H1 (cell line): ENCODE data around the gene FGFR2. TPM values are rescaled to one million over a fixed set of nuclear protein-coding genes. Genes with fewer than 3 reads are reported as not detected.

ENCODE experiments used
- CTCF ChIA-PET: fragments of 300-600 bp; sonication (Branson Sonifier 250); formaldehyde crosslinking; loops from one replicate; lab custom pipeline; 2021; ENCODE audit not compliant: partially characterized antibody; lab: Charles Lee
- POLR2A ChIA-PET: fragments of 300-600 bp; sonication (Branson Sonifier 250); formaldehyde crosslinking; loops from one replicate; lab custom pipeline; 2021; ENCODE audit warnings: inconsistent platforms; ENCODE audit not compliant: partially characterized antibody; lab: Charles Lee
- DNase-seq, 2 experiments: peaks; one replicate each; pipeline versions ENCODE4 v3.0.0 to v3.0.0-alpha.2; 2010 to 2022; ENCODE audit warnings: low spot score in 2 of 2, low read depth in 1 of 2, mixed read lengths in 1 of 2
- FAIRE-seq: peaks from 2 replicates; lab custom pipeline; 2011; peaks lifted over from hg19 to GRCh38; lab: Jason Lieb, UNC
- H2AFZ ChIP-seq: 2 replicates; pipeline ENCODE4 v1.8.1; 2012; ENCODE audit warnings: low read length, inconsistent platforms
- H2AK5ac ChIP-seq: 2 replicates; pipeline ENCODE4 v1.6.1; 2013; ENCODE audit warnings: low read depth, low read length
- H2BK120ac ChIP-seq: replicated peaks from 2 replicates; pipeline ENCODE3; 2013; ENCODE audit warnings: low read depth, low read length, inconsistent platforms
- H2BK12ac ChIP-seq: 2 replicates; pipeline ENCODE4 v1.6.1; 2013; ENCODE audit warnings: low read depth, low read length
- H2BK15ac ChIP-seq: 2 replicates; pipeline ENCODE4 v1.6.1; 2013; ENCODE audit warnings: low read length
- H2BK20ac ChIP-seq: 2 replicates; pipeline ENCODE4 v1.6.1; 2013; ENCODE audit warnings: low read length
- H2BK5ac ChIP-seq: 2 replicates; pipeline ENCODE4 v1.6.1; 2013; ENCODE audit warnings: low read depth, low read length
- H3K14ac ChIP-seq: 2 replicates; pipeline ENCODE4 v1.6.1; 2013; ENCODE audit warnings: inconsistent platforms; ENCODE audit not compliant: insufficient read length
- H3K18ac ChIP-seq: 2 replicates; pipeline ENCODE4 v1.6.1; 2013; ENCODE audit warnings: low read length; ENCODE audit errors: extremely low read depth
- H3K23ac ChIP-seq: 2 replicates; pipeline ENCODE4 v1.6.1; 2013; ENCODE audit warnings: inconsistent platforms; ENCODE audit not compliant: insufficient read length
- H3K23me2 ChIP-seq: 2 replicates; pipeline ENCODE4 v1.6.1; 2013; ENCODE audit warnings: low read depth, low read length
- H3K27ac ChIP-seq: 2 replicates; pipeline ENCODE4 v1.6.1; 2011; ENCODE audit warnings: low read depth, low read length, inconsistent platforms
- H3K27me3 ChIP-seq, 4 experiments: replicated peaks in 1 of 4; 1 replicate in 1 of 4; 2 replicates in 3 of 4; pipeline versions ENCODE4 v1.6.1 to v1.8.1; 2011 to 2013; ENCODE audit warnings: low read length in 3 of 4, mild to moderate bottlenecking in 3 of 4, inconsistent platforms in 2 of 4, mixed read lengths in 2 of 4, moderate library complexity in 1 of 4; ENCODE audit not compliant: control insufficient read depth in 3 of 4, insufficient read depth in 3 of 4; ENCODE audit errors: extremely low read depth in 1 of 4
- H3K36me3 ChIP-seq, 4 experiments: 2 replicates each; pipeline versions ENCODE4 v1.6.1 to v1.8.1; 2011 to 2013; ENCODE audit warnings: mild to moderate bottlenecking in 4 of 4, low read length in 3 of 4, moderate library complexity in 2 of 4, control low read depth in 1 of 4, inconsistent platforms in 1 of 4; ENCODE audit not compliant: insufficient read depth in 4 of 4, control insufficient read depth in 2 of 4
- H3K4ac ChIP-seq: replicated peaks from 2 replicates; pipeline ENCODE3; 2013; ENCODE audit warnings: low read length, low read depth, mixed read lengths, inconsistent platforms; ENCODE audit not compliant: insufficient read length
- H3K4me1 ChIP-seq, 4 experiments: replicated peaks in 1 of 4; 1 replicate in 1 of 4; 2 replicates in 3 of 4; pipeline versions ENCODE4 v1.6.1 to v1.8.1; 2011 to 2013; ENCODE audit warnings: low read length in 3 of 4, inconsistent platforms in 2 of 4, mixed read lengths in 1 of 4; ENCODE audit not compliant: insufficient read depth in 4 of 4, control insufficient read depth in 3 of 4
- H3K4me2 ChIP-seq, 2 experiments: 2 replicates each; pipeline versions ENCODE4 v1.6.1 to v1.8.1; 2011 to 2013; ENCODE audit warnings: low read depth in 2 of 2, low read length in 2 of 2, control low read depth in 1 of 2, inconsistent platforms in 1 of 2, mild to moderate bottlenecking in 1 of 2; ENCODE audit not compliant: insufficient read depth in 1 of 2
- H3K4me3 ChIP-seq, 4 experiments: fragments of 200-600, 300-600 bp in 1 of 4; sonication (generic), shearing (Covaris generic), sonication (Bioruptor Twin) in 1 of 4; 2 replicates each; pipeline versions ENCODE4 v1.5.1 to v1.8.1; 2011 to 2016; ENCODE audit warnings: low read length in 4 of 4, low read depth in 3 of 4, control low read depth in 2 of 4, inconsistent platforms in 2 of 4, mild to moderate bottlenecking in 2 of 4, mixed read lengths in 1 of 4, moderate library complexity in 1 of 4; ENCODE audit not compliant: insufficient read depth in 2 of 4; ENCODE audit errors: extremely low read depth in 1 of 4
- H3K56ac ChIP-seq: replicated peaks from 2 replicates; pipeline ENCODE3; 2013; ENCODE audit warnings: low read depth, mild to moderate bottlenecking, mixed read lengths, low read length, inconsistent platforms; ENCODE audit not compliant: insufficient read length
- H3K79me1 ChIP-seq: 2 replicates; pipeline ENCODE4 v1.6.1; 2013; ENCODE audit warnings: low read depth, low read length, control low read depth
- H3K79me2 ChIP-seq, 2 experiments: 2 replicates each; pipeline versions ENCODE4 v1.6.1 to v1.8.1; 2012 to 2013; ENCODE audit warnings: low read length in 2 of 2, mild to moderate bottlenecking in 2 of 2, inconsistent platforms in 1 of 2; ENCODE audit not compliant: insufficient read depth in 2 of 2, control insufficient read depth in 1 of 2
- H3K9ac ChIP-seq, 4 experiments: replicated peaks in 1 of 4; 1 replicate in 1 of 4; 2 replicates in 3 of 4; pipeline versions ENCODE4 v1.6.1 to v1.8.1; 2011 to 2013; ENCODE audit warnings: low read depth in 3 of 4, low read length in 3 of 4, control low read depth in 2 of 4, mild to moderate bottlenecking in 2 of 4, moderate library complexity in 2 of 4, inconsistent platforms in 1 of 4; ENCODE audit errors: extremely low read depth in 1 of 4
- H3K9me3 ChIP-seq, 2 experiments: 2 replicates each; pipeline versions ENCODE4 v1.6.1 to v1.8.1; 2012 to 2013; ENCODE audit warnings: mild to moderate bottlenecking in 2 of 2, moderate library complexity in 2 of 2, control low read depth in 1 of 2, inconsistent platforms in 1 of 2, low read depth in 1 of 2, low read length in 1 of 2, mixed read lengths in 1 of 2; ENCODE audit not compliant: insufficient read depth in 2 of 2
- H4K20me1 ChIP-seq, 2 experiments: replicated peaks in 1 of 2; 2 replicates each; pipeline versions ENCODE3 to v1.8.1; 2011 to 2013; ENCODE audit warnings: inconsistent platforms in 2 of 2, low read length in 2 of 2, mild to moderate bottlenecking in 1 of 2; ENCODE audit not compliant: insufficient read depth in 2 of 2, control insufficient read depth in 1 of 2
- H4K5ac ChIP-seq: 2 replicates; pipeline ENCODE4 v1.6.1; 2013; ENCODE audit warnings: low read length, low read depth, mixed read lengths, inconsistent platforms; ENCODE audit not compliant: insufficient read length
- H4K8ac ChIP-seq: 2 replicates; pipeline ENCODE4 v1.8.0; 2013; ENCODE audit warnings: mild to moderate bottlenecking, moderate library complexity, low read length, inconsistent platforms; ENCODE audit not compliant: insufficient read depth; ENCODE audit errors: extremely low read depth
- H4K91ac ChIP-seq: replicated peaks from 2 replicates; pipeline ENCODE3; 2013; ENCODE audit warnings: low read length, mixed read lengths, inconsistent platforms; ENCODE audit not compliant: insufficient read length
- GABPA ChIP-seq: IDR thresholded peaks from 2 replicates; pipeline ENCODE4 v1.6.1; 2011; ENCODE audit warnings: mild to moderate bottlenecking, low read length, moderate library complexity, borderline replicate concordance; ENCODE audit not compliant: insufficient read depth
- HDAC2 ChIP-seq, 2 experiments: fragments of 300-600 bp in 1 of 2; sonication (generic) in 1 of 2; IDR thresholded peaks; 2 replicates each; pipeline ENCODE4 v1.6.1; 2011 to 2012; ENCODE audit warnings: low read depth in 2 of 2, low read length in 2 of 2, mild to moderate bottlenecking in 2 of 2, moderate library complexity in 2 of 2, borderline replicate concordance in 1 of 2, inconsistent platforms in 1 of 2
- JUND ChIP-seq: IDR thresholded peaks from 2 replicates; pipeline ENCODE4 v1.6.1; 2011; ENCODE audit warnings: mild to moderate bottlenecking, improper control_type of control experiment, low read length
- POLR2A ChIP-seq, 2 experiments: IDR thresholded peaks; 1 replicate in 1 of 2; 2 replicates in 1 of 2; pipeline ENCODE4 v1.6.1; 2011; ENCODE audit warnings: low read depth in 2 of 2, low read length in 2 of 2, mild to moderate bottlenecking in 2 of 2; ENCODE audit errors: control extremely low read depth in 1 of 2
- SP1 ChIP-seq: IDR thresholded peaks from 2 replicates; pipeline ENCODE4 v1.6.1; 2011; ENCODE audit warnings: low read depth, low read length
- SP4 ChIP-seq: IDR thresholded peaks from 2 replicates; pipeline ENCODE4 v1.6.1; 2012; ENCODE audit warnings: low read length, inconsistent platforms
- ZNF274 ChIP-seq: IDR thresholded peaks from 2 replicates; pipeline ENCODE4 v1.7.0; 2012; ENCODE audit warnings: low read length, borderline replicate concordance; ENCODE audit errors: extremely low read depth
- WGBS, 2 experiments: shearing (Covaris generic) in 1 of 2; methylation state at CpG; one replicate each; pipeline versions ENCODE4 v1.1.6 to v1.1.7; 2013 to 2015; ENCODE audit warnings: low lambda C conversion rate in 2 of 2, mixed read lengths in 2 of 2, inconsistent platforms in 1 of 2, low coverage in 1 of 2, missing lambda C conversion rate in 1 of 2; ENCODE audit not compliant: insufficient replicate concordance in 2 of 2, insufficient coverage in 1 of 2, insufficient read length in 1 of 2; ENCODE audit errors: extremely low coverage in 1 of 2, missing lambda C conversion rate in 1 of 2; 5-methylcytosine and 5-hydroxymethylcytosine counted together
- polyA plus RNA-seq, 7 experiments: library from polyadenylated mRNA; depleted of rRNA in 3 of 7; stranded (reverse) in 5 of 7; unstranded in 2 of 7; fragments of >200 nt in 5 of 7; fragments of 200-250 nt in 2 of 7; gene quantifications; 1 replicate in 5 of 7; 2 replicates in 1 of 7; 4 replicates in 1 of 7; pipeline versions ENCODE4 v1.2.1 to v1.2.3, GENCODE V29; 2011 to 2013; ENCODE audit warnings: missing spikeins in 2 of 7, mixed read lengths in 2 of 7
- total RNA-seq: library from RNA; stranded (reverse); fragmentation: NEBNext Ultra II Directional; extraction: Animal tissue kit (Norgen Biotek cat#: 25700); gene quantifications from 2 replicates; pipeline ENCODE4 v1.2.1, GENCODE V29; 2021

The FGFR2 gene
- total and polyA plus RNA-seq, 2 of the 8 experiments (the other 6 are each of a cell fraction or from before 2014, with no cell fraction given): 50.2 to 81.2 TPM

- Histone ChIP-seq H3K23me2 (no peaks in the 10 kb centered on the region), H4K91ac (no peak overlapping the region), H2BK15ac (no peak overlapping the region), H3K9ac (no peak overlapping the region), H4K5ac (no peak overlapping the region), H3K18ac (no peak overlapping the region), H3K56ac (no peak overlapping the region), H3K79me2 (no peaks in the 10 kb centered on the region), H3K27ac (no peak overlapping the region), H3K79me1 (no peaks in the 10 kb centered on the region), H3K14ac (no peak overlapping the region), H3K23ac (no peak overlapping the region), H3K27me3 (0 out of 7 replicates have a peak, but pooled peaks cover 0 to 2% (median 0%) of the 10 kb centered on the region in 4 experiments), H2AK5ac (no peak overlapping the region), H3K4me3 (no peak overlapping the region), H2BK120ac (no peak overlapping the region), H3K9me3 (no peaks in the 10 kb centered on the region), H4K8ac (no peak overlapping the region), H2BK12ac (no peak overlapping the region), H3K4ac (no peak overlapping the region), H2BK20ac (no peak overlapping the region), H3K4me1 (peaks cover 0 to 2% (median 0%) of the 10 kb centered on the region in 4 experiments; a peak in 1 of 7 replicates), H2BK5ac (no peak overlapping the region), H3K36me3 (no peaks in the 10 kb centered on the region), H2AFZ (no peak overlapping the region), H3K4me2 (no peak overlapping the region), H4K20me1 (no peaks in the 10 kb centered on the region)
- ChIA-PET CTCF (interaction anchor here (0.6 to 1.1 kb wide), 2 partner anchors 127 to 208 kb away, joined by 3 read pairs; no protein-coding TSS in a partner anchor), POLR2A (no interaction called here)
- no peak for FAIRE-seq
- WGBS, 2 experiments: 78% methylated on average over 8 of the region's 8 CpGs; no CpG with 5 or more reads in 1 of the 2 experiments
- no peak for DNase-seq
- TF ChIP-seq GABPA: no peak
- no peak for TF ChIP-seq JUND
- TF ChIP-seq SP1: no peak
- TF ChIP-seq POLR2A (IDR thresholded peaks at IDR 0.05; ENCODE audit: control extremely low read depth in 1 of 2, low read depth in 2 of 2, low read length in 2 of 2): no peak
- TF ChIP-seq SP4: no peak
- no peak for TF ChIP-seq ZNF274
- no peak for TF ChIP-seq HDAC2 (IDR thresholded peaks at IDR 0.05; ENCODE audit: borderline replicate concordance in 1 of 2, low read depth in 2 of 2, low read length in 2 of 2)
Observed at GRCh38 chr10:121444520-121445165, 153.6 kb downstream of the FGFR2 start.
